ENCODE data around the gene FAM210B. TPM values are rescaled to one million over a fixed set of nuclear protein-coding genes. Genes with fewer than 3 reads are reported as not detected.

The FAM210B gene
- total RNA-seq, 4 donors from 2014 or later, result 30.8 to 41.5 (median 38.8) TPM

- Histone ChIP-seq H3K27me3 (no peaks in the 10 kb centered on the region), H3K4me3 (replicated peaks in 1 of 3) (no peak overlapping the region), H3K36me3 (peaks cover 0 to 6% of the 10 kb centered on the region in 2 donors), H3K9me3 (no peaks in the 10 kb centered on the region), H3K27ac (no peak overlapping the region), H3K4me1 (peaks cover 15 to 18% of the 10 kb centered on the region in 2 donors)
- TF ChIP-seq POLR2A (IDR thresholded peaks at IDR 0.05) (no peak), CTCF (IDR thresholded peaks at IDR 0.05) (no peak)
- DNase-seq, result no peak
- WGBS, 2 donors, result 22 to 23% methylated on average over 10 of the region's 10 CpGs
- intact Hi-C loops (cut with DNase I), result loop anchor here (5.0 kb wide), 1 partner anchor 81 kb away; no protein-coding TSS in a partner anchor
Measured at GRCh38 chr20:56391037-56391436, 32.3 kb downstream of the FAM210B start.

GRCh38 chr20:56391596-56392131 is 32.9 kb downstream of the FAM210B start:
- DNase-seq, result peak in 1 of 2 donors; percentile 9
- peak overlapping the region; percentile 61 to 73 (median 67) for H3K4me3 ChIP-seq (replicated peaks in 1 of 3)
- no peaks in the 10 kb centered on the region for H3K27me3 ChIP-seq
- H3K4me1 ChIP-seq, result peaks cover 15 to 18% of the 10 kb centered on the region in 2 donors
- peaks cover 0 to 13% of the 10 kb centered on the region in 2 donors for H3K36me3 ChIP-seq
- intact Hi-C loops (cut with DNase I), result loop anchor here (5.0 kb wide), 1 partner anchor 81 kb away; no protein-coding TSS in a partner anchor
- TF ChIP-seq POLR2A (IDR thresholded peaks at IDR 0.05), result no peak
- TF ChIP-seq CTCF (IDR thresholded peaks at IDR 0.05), result no peak
- H3K27ac ChIP-seq, result peak overlapping the region in 2 of 3 donors; percentile 82 to 91
- H3K9me3 ChIP-seq, result no peaks in the 10 kb centered on the region
- 0 to 1% methylated on average over 24 to 25 of the region's 29 CpGs for WGBS, 2 donors

GRCh38 chr20:56392132-56392880 is 33.5 kb downstream of the FAM210B start, which contains the start of the genes AURKA and CSTF1:
Gene AURKA (minus strand): TSS chr20:56392215. CDS start chr20:56388197, 4,018 bp downstream.
Gene CSTF1 (plus strand): TSS chr20:56392645. CDS start chr20:56395553, 2,908 bp downstream.
- Histone ChIP-seq H3K4me3 (replicated peaks in 1 of 3) (peak within 1 kb of the TSS; percentile 61 to 73 (median 67)), H3K27ac (peak within 1 kb of the TSS; percentile 53 to 91 (median 82)), H3K4me1 (peaks cover 15 to 18% of the 10 kb centered on the region in 2 donors), H3K9me3 (no peaks in the 10 kb centered on the region), H3K27me3 (no peaks in the 10 kb centered on the region), H3K36me3 (peaks cover 3 to 19% of the 10 kb centered on the region in 2 donors)
- DNase-seq, result peak; percentile 99 to 100
- WGBS, 2 donors, result 0 to 1% methylated on average over 38 to 53 of the region's 53 CpGs
- intact Hi-C loops (cut with DNase I), result loop anchor here (5.0 kb wide), 1 partner anchor 80 kb away; no protein-coding TSS in a partner anchor
- TF ChIP-seq CTCF (IDR thresholded peaks at IDR 0.05) (no peak), POLR2A (IDR thresholded peaks at IDR 0.05) (peak in 1 of 2 donors; percentile 72)

GRCh38 chr20:56392881-56393482 is 34.2 kb downstream of the FAM210B start:
- Histone ChIP-seq H3K4me1 (peaks cover 15 to 18% of the 10 kb centered on the region in 2 donors), H3K4me3 (replicated peaks in 1 of 3) (peak overlapping the region; percentile 59 to 73 (median 67)), H3K36me3 (peaks cover 10 to 26% of the 10 kb centered on the region in 2 donors), H3K9me3 (no peaks in the 10 kb centered on the region), H3K27ac (peak overlapping the region; percentile 53 to 91 (median 82)), H3K27me3 (no peaks in the 10 kb centered on the region)
- no peak for TF ChIP-seq CTCF (IDR thresholded peaks at IDR 0.05)
- DNase-seq, result no peak
- intact Hi-C loops (cut with DNase I), result loop anchor here (5.0 kb wide), 1 partner anchor 79 kb away; no protein-coding TSS in a partner anchor
- WGBS, 2 donors, result 2% methylated on average over 17 to 18 of the region's 18 CpGs

Data from thyroid gland (tissue), 4 donors.